GF-D8 (cell line): Measurements from ENCODE around the gene LCT.
"Not testable (repeated sequence)": the region's sequence is repeated elsewhere in the genome, so short reads cannot be mapped to it uniquely, and the experiment has no call there.

Experiments
- DNase-seq: peaks from one replicate; lab custom pipeline; 2025; lab: John Stamatoyannopoulos, UW

The LCT gene

GRCh38 chr2:135797497-135798274 lies 39.3 kb downstream of the LCT start:
- peak; percentile 26 for DNase-seq

DNA sequence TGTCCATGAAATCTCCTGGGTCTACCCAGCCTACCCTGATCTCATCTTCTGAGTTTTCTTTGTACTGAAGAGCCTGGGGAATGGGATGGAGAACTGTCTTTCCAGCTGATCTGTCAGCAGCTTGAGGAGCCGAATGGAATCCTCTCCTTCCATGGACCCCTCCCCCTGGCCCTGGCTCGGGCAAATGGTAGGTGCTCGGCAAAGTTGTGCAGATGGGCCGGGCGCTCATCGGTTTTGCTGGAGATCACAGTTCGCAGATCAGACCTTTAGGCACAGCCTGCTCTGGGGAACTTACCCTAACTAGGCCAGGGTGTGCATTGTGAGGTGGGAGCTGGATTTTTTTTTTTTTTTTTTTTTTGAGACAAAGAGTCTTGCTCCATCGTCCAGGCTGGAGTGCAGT lies 40.4 kb downstream of the LCT start:
- DNase-seq = no peak

- DNase-seq = not testable (repeated sequence)
Measured at GRCh38 chr2:135795641-135796040, 41.3 kb downstream of the LCT start.

- DNase-seq = peak; percentile 37
Measured at GRCh38 chr2:135792401-135793150, 44.4 kb downstream of the LCT start.

GRCh38 chr2:135791418-135792190 lies 45.4 kb downstream of the LCT start:
- DNase-seq = no peak

DNA sequence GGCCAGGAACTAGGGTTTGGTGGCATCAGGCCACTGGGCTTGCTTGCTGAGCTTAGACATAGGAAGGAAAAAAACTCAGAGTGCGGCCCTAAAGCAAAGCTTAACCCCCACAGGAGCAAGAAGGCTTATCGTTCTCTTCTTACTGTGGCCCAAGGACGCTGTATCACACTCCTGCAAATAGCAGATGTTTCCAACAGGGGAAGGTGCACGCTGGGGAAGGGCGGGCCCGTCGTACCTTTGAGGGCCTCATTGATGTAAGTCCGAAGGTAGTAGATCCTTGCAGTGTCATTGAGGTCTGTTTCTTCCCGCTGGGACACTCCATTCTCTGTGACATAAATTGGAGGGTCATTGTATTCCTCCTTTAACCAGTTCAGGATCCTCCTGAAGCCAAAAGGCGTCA lies 46.6 kb downstream of the LCT start:
- no peak for DNase-seq

DNA sequence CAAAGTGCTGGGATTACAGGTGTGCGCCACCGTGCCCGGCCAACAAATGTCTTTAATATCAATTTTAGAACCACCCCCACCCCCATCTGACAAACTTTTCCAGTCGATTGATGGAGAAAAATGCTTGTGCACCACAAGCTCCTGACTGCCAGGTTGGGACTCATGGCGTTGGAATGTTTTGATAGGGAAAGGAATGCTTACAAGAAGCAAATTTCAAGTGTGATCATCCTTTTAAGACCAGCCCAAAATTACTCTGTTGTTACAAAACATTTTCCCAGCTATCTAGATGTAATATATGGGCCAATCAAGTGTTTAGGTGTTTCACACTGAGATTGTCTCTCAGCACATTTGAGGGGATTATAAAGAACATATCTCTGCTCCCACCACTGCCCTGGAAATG lies 50.2 kb downstream of the LCT start:
- no peak for DNase-seq

DNA sequence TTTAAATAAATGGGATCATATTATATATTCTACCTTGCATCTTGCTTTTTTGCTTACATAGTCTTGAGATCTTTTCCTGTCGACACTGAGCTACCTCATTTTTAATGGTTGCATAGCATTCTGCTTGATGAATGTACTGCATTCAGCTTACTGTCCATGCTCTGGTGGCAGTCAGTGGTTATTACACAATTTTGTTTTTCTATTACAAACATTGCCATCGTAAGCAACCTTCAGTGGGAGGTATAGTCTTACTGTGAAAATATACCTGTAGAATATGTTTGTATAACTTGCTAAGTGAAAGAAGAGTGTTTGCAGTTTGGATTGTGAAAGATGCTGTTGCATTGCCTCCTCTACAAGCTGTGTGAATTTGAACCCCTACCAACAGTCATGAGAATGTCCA lies 52.0 kb downstream of the LCT start:
- DNase-seq = no peak

DNA sequence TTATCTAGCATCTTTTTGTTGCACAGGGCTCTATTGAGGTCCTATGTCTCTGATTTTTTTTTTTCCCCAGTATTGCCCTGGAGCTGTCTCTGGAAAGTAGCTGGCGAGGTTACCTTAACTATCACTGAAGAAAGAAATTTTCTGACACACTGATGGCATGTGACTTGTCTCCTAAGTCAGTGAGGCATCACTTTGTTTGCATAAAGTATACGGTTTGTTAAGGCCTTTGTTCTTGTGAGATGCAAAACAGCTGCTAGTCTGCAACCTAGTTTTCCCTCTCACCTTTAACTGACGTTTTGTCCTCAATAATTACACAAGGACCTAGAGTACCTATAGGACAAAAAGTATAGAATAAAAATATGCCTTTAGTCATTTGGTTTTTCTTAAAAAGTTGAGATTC lies 53.5 kb downstream of the LCT start:
- no peak for DNase-seq

GRCh38 chr2:135782231-135782630 lies 54.8 kb downstream of the LCT start:
- no peak for DNase-seq

GRCh38 chr2:135776367-135776766 lies 60.6 kb downstream of the LCT start:
- DNase-seq = no peak

GRCh38 chr2:135775420-135775819 lies 61.6 kb downstream of the LCT start:
- no peak for DNase-seq

- peak; percentile 8 for DNase-seq
Measured at GRCh38 chr2:135773917-135774316, 63.1 kb downstream of the LCT start.

DNA sequence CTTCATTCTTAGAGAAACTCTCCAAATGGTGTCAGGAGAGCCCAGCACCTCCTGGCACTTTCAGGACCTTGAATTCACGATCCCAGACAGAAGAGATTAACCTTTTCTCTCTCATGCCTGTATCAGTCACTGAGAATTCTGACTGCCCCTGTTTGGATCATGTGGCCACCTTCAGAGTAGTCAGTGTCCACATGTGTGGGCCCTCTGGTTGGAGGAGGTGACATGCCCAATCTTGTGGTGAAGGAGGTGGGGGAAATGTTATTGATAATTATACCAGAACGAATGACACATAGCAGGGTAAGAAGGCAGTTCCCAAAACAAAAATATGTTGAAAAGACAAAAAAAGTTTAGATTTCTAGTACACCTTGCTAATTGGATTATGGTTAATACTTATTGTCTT lies 63.7 kb downstream of the LCT start:
- no peak for DNase-seq

DNA sequence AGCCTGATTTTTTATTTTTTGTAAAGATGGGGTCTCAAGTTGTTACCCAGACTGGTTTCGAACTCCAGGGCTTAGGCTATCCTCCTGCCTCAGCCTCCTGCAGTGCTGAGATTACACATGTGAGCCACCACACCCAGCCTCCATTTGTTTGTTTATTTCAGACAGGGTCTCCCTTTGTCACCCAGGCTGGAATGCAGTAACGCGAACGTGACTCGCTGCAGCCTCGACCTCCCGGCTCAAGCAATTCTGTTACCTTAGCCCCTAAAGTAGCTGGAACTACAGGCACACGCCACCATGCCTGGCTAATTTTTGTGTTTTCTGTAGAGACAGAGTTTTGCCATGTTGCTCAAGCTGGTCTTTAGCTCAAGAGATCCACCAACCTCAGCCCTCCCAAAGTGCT lies 68.1 kb downstream of the LCT start:
- no peak for DNase-seq

- DNase-seq = no peak
Measured at GRCh38 chr2:135762530-135762929, 74.5 kb downstream of the LCT start.

DNA sequence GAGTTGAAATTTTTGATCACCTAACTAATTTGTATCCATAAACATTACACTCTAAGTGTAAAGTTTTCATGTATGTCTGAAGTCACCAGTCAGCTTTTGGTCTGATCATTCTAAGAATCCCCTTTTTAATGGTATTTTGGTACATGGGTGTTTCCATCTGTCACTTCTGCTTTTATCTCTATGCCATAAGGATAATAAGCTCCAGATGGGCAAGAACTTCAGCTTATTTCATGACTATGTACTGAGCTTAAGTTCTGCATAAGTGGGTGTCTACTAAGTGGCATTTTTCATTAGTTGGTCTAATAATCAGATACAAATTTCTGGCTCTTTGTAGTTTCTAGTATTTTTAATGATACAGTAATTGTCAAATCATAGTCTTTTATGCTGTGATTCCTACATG lies 75.0 kb downstream of the LCT start:
- DNase-seq = no peak

- no peak for DNase-seq
Measured at GRCh38 chr2:135756692-135757091, 80.3 kb downstream of the LCT start.

- DNase-seq = no peak
Measured at GRCh38 chr2:135755573-135755972, 81.4 kb downstream of the LCT start.

DNA sequence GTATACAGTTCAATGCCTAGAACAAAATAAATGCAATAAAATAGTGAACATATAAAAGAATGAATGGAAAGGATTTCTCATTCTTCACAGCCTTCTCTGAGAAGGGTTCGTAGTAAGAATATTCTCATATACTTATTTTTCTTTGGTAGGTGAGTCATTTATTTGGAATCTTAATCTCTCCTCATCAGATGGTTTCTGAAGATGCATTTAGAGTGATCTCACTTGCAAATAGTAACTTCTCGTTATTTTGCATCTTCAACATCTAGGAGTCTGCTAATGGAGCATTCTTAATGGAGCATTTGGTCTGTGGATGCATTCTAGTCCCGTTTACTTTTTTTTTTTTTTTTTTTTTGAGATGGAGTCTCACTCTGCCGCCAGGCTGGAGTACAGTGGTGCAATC lies 91.4 kb downstream of the LCT start:
- DNase-seq = no peak

- DNase-seq = no peak
Measured at GRCh38 chr2:135744760-135745314, 92.1 kb downstream of the LCT start.

- no peak for DNase-seq
Measured at GRCh38 chr2:135743860-135744259, 93.1 kb downstream of the LCT start.
